ENCODE measurements around the gene TMEM250.
A peak's percentile ranks its signal among the peaks of the same experiment; 100 is the strongest.
"Not testable (repeated sequence)": the region's sequence is repeated elsewhere in the genome, so short reads cannot be mapped to it uniquely, and the experiment has no call there.

Gene TMEM250

GRCh38 chr9:136105398-136106135 lies 13.1 kb downstream of the TMEM250 start:
- H3K4me3 ChIP-seq (replicated peaks; ENCODE audit: low read depth, low read length) = no peak overlapping the region
- peak; percentile 22 for DNase-seq (ENCODE audit: low read depth)
- no peak for TF ChIP-seq CTCF (IDR thresholded peaks at IDR 0.05; ENCODE audit: low read length, missing control alignments)

GRCh38 chr9:136104916-136105315 lies 13.8 kb downstream of the TMEM250 start:
- no peak for TF ChIP-seq CTCF (IDR thresholded peaks at IDR 0.05; ENCODE audit: low read length, missing control alignments)
- H3K4me3 ChIP-seq (replicated peaks; ENCODE audit: low read depth, low read length) = no peak overlapping the region
- DNase-seq (ENCODE audit: low read depth) = no peak

GRCh38 chr9:136104488-136104800 lies 14.2 kb downstream of the TMEM250 start:
- no peak for DNase-seq (ENCODE audit: low read depth)
- H3K4me3 ChIP-seq (replicated peaks; ENCODE audit: low read depth, low read length) = no peak overlapping the region
- no peak for TF ChIP-seq CTCF (IDR thresholded peaks at IDR 0.05; ENCODE audit: low read length, missing control alignments)

- DNase-seq (ENCODE audit: low read depth) = no peak
- no peak for TF ChIP-seq CTCF (IDR thresholded peaks at IDR 0.05; ENCODE audit: low read length, missing control alignments)
- H3K4me3 ChIP-seq (replicated peaks; ENCODE audit: low read depth, low read length) = no peak overlapping the region
Measured at GRCh38 chr9:136103651-136104487, 14.8 kb downstream of the TMEM250 start.

- H3K4me3 ChIP-seq (replicated peaks; ENCODE audit: low read depth, low read length); DNase-seq (ENCODE audit: low read depth): not testable (repeated sequence)
Measured at GRCh38 chr9:136101615-136102074, 17.0 kb downstream of the TMEM250 start.

- no peak for DNase-seq (ENCODE audit: low read depth)
- TF ChIP-seq CTCF (IDR thresholded peaks at IDR 0.05; ENCODE audit: low read length, missing control alignments) = no peak
- no peak overlapping the region for H3K4me3 ChIP-seq (replicated peaks; ENCODE audit: low read depth, low read length)
Measured at GRCh38 chr9:136100700-136101614, 17.7 kb downstream of the TMEM250 start.

- no peak for TF ChIP-seq CTCF (IDR thresholded peaks at IDR 0.05; ENCODE audit: low read length, missing control alignments)
- no peak for DNase-seq (ENCODE audit: low read depth)
- H3K4me3 ChIP-seq (replicated peaks; ENCODE audit: low read depth, low read length) = no peak overlapping the region
Measured at GRCh38 chr9:136099542-136099941, 19.1 kb downstream of the TMEM250 start.

All from fibroblast of pulmonary artery (primary cell).